ENCODE data around the gene GATA3. TPM values are rescaled to one million over a fixed set of nuclear protein-coding genes. Genes with fewer than 3 reads are reported as not detected.

Gene GATA3
- total and polyA plus RNA-seq, 12 donors: 1.1 to 3.2 (median 1.4) TPM

GRCh38 chr10:8113616-8114015 lies 59.1 kb downstream of the GATA3 start:
- H3K27me3 ChIP-seq: peaks cover 0 to 12% (median 0%) of the 10 kb centered on the region in 7 donors
- intact Hi-C loops (cut with DNase I): no loop called here
- H3K36me3 ChIP-seq: no peaks in the 10 kb centered on the region
- no peak overlapping the region for H3K27ac ChIP-seq
- TF ChIP-seq CTCF (IDR thresholded peaks at IDR 0.05): no peak
- ATAC-seq (no peak), DNase-seq (no peak)
- 88 to 93% methylated on average over 5 of the region's 5 CpGs for WGBS, 2 donors
- no peak overlapping the region for H3K4me3 ChIP-seq
- H3K4me1 ChIP-seq: no peaks in the 10 kb centered on the region
- H3K9me3 ChIP-seq: no peaks in the 10 kb centered on the region

DNA sequence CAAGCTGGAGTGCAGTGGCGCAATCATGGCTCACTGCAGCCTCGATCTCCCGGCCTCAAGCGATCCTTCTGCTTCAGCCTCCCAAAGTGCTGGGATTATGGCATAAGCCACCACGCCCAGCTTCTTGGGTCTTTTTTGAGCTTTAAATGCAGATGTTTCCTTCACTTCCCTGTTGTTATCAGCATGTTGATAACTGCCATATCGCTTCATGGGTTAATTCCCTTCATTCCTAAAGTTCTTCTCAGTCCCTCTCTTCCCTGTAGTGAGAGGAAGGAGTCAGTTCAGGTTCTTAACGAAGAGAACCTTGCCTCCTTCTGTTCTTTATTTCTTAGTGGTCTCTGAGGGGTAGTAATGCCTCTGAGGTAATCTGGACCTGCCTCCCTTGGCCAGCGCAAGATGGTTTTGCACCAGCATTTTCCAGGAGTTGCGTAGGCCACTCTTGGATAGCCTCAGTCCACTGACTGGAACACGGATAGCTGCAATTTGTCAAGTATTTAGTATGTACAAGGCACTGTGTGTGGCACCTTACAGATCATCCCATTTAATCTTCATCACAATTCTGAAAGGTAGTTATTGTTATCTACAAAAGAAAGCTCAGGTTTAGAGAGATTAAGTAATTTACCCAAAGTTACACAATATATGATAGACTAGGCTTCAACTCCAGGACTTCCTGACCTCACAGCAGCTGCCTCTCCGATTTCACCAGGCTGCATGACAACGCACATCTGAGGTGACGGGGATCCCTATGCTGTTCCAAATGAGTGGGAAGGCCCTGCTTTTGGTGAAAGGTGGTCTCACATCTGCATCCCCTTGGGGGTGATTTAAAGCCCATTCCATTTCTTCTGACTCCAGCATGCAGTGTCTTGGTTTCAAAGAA lies 60.5 kb downstream of the GATA3 start:
- ATAC-seq (no peak), DNase-seq (no peak)
- Histone ChIP-seq H3K9me3 (no peaks in the 10 kb centered on the region), H3K27ac (no peak overlapping the region), H3K4me3 (no peak overlapping the region), H3K4me1 (no peaks in the 10 kb centered on the region), H3K27me3 (peaks cover 0 to 12% (median 0%) of the 10 kb centered on the region in 7 donors), H3K36me3 (no peaks in the 10 kb centered on the region)
- no peak for TF ChIP-seq CTCF (IDR thresholded peaks at IDR 0.05)
- 77 to 80% methylated on average over 13 of the region's 13 CpGs for WGBS, 2 donors
- intact Hi-C loops (cut with DNase I): no loop called here

DNA sequence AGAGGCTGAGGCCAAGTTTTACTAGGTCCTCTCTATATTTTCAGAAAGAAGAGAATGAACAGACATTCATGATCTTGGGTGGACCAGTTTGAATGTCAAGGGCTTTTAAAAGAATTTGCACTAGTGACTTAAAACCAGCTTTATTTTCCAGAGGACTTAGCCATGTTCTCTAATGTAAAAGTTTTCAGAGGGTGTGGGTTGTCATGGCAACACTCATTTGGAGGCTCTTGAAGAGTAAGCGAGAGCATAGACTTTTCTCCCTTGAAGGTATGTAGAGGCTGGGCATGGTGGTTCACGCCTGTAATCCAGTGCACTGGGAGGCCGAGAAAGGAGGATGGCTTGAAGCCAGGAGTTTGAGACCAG lies 61.1 kb downstream of the GATA3 start:
- TF ChIP-seq CTCF (IDR thresholded peaks at IDR 0.05): no peak
- 93 to 96% methylated on average over 3 of the region's 3 CpGs for WGBS, 2 donors
- Histone ChIP-seq H3K4me1 (no peaks in the 10 kb centered on the region), H3K36me3 (no peaks in the 10 kb centered on the region), H3K27me3 (peaks cover 0 to 12% (median 0%) of the 10 kb centered on the region in 7 donors), H3K27ac (no peak overlapping the region), H3K4me3 (no peak overlapping the region), H3K9me3 (no peaks in the 10 kb centered on the region)
- no peak for DNase-seq
- ATAC-seq: no peak
- intact Hi-C loops (cut with DNase I): no loop called here

DNA sequence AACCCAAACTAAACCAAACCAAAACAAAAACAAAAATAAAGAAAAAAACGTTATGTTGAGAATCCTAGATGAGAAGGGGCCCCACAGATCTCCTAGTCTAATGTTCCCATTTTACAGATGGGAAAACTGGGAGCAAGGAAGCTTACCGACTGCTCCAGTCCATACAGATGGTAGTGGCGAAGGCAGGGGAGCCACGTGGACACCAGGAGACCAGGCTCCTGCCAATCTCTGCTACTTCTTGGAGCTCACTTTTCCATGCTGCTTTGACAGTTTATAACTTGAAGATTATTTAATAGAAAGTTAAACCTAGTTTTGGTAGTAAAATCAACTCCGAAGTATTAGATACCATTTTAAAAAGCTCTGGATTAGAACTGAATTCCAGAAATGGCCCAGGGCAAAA lies 62.0 kb downstream of the GATA3 start:
- no peaks in the 10 kb centered on the region for H3K4me1 ChIP-seq
- no peaks in the 10 kb centered on the region for H3K9me3 ChIP-seq
- no peak for TF ChIP-seq CTCF (IDR thresholded peaks at IDR 0.05)
- no peak overlapping the region for H3K27ac ChIP-seq
- 64 to 70% methylated on average over 5 of the region's 5 CpGs for WGBS, 2 donors
- ATAC-seq: no peak
- intact Hi-C loops (cut with DNase I): no loop called here
- H3K27me3 ChIP-seq: peaks cover 0 to 12% (median 0%) of the 10 kb centered on the region in 7 donors
- no peak overlapping the region for H3K4me3 ChIP-seq
- no peaks in the 10 kb centered on the region for H3K36me3 ChIP-seq
- no peak for DNase-seq
